GM21825 (cell line): ENCODE measurements around the gene ARFGAP2.

ENCODE experiments used
- ATAC-seq: cut with Tn5 transposase; IDR thresholded peaks from one replicate; pipeline ENCODE4 v1.9.1; 2021; ENCODE audit warnings: mild to moderate bottlenecking, moderate library complexity; ENCODE audit not compliant: unreplicated experiment

ARFGAP2 gene

GRCh38 chr11:47152126-47152952 is 24.3 kb downstream of the ARFGAP2 start:
- ATAC-seq, result no peak

DNA sequence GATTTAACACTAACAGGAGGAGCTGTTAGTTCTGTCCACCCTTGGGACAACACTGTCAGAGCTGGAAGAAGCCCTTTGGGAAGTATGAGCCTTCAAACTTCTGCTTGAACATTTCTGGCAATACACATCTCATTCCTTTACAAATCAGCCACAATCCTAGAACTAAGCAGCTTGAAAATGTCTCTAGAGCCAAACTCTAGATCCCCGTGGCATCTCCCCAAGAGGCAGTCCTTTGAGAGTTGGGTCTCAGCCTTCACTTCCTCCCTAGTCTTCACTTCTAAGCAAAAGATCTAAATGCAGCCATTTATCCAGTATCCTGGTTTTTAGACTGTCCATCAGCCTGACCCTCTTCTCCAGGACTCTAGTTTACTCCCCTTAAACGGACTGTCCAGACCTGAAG is 26.9 kb downstream of the ARFGAP2 start:
- no peak for ATAC-seq

DNA sequence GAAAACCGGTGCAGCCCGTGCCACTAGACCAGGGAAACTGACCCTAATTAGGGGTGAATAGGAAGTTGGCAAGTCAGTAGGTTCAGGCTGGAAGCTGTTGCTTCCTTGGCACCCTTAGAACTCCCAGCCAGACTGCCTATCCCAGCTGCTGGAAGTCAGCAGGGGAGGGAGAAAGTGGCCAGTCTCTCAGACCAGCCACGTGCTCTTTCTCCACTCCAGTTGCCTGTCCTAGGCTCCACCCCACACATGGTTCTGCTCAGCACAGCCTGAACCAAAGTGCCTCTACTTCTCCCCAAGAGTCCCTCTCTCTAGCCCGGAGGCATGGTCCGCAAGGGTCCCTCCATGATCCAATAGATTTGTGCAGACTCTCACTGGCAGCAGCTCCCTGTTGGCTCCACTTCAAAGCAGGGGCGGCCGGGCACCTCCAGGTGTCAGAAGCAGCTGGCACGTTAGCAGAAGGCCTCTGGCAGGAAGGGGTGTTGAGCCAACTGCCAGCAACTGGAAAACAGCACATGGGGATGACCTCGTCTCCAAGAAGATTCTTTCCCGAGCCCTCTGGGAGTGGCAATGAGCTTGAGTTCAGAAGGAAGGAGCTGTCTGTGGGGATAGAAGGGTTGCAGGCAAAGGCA is 27.7 kb downstream of the ARFGAP2 start:
- no peak for ATAC-seq

DNA sequence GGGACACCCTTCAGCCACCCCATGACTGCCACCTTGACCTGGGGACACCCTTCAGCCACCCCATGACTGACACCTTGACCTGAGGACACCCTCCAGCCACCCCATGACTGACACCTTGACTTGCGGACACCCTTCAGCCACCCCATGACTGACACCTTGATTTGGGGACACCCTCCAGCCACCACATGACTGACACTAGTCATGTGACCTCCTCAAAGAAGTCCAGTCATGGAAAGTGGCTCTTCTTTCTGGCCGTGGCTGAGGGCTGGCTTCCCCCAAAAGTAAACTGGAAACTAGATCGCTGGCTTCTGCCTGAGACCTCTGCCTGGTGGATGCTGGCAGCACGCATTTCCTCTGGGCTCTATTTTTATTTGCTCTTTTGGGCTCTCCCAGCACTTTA is 28.4 kb downstream of the ARFGAP2 start:
- ATAC-seq, result no peak

DNA sequence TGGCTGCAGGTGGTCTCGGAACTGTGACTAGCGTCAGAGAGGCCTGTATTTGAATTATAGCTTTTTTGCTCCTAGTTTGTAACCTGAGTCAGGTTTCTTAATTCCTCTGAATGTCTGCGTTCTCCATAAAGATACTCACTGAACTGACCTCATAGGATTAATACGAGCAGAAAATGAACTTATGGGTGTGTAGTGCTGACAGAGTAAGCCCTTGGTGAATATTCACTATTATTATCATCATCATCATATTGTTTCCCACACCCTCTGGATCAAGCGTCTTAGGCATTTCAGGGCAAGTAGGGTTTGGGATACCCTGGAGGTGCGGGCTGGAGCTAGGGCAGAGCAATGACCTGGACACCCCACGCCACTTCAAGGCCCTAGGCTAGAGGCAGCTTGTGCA is 29.0 kb downstream of the ARFGAP2 start:
- ATAC-seq, result no peak

- no peak for ATAC-seq
Measured at GRCh38 chr11:47147250-47147649, 29.4 kb downstream of the ARFGAP2 start.

DNA sequence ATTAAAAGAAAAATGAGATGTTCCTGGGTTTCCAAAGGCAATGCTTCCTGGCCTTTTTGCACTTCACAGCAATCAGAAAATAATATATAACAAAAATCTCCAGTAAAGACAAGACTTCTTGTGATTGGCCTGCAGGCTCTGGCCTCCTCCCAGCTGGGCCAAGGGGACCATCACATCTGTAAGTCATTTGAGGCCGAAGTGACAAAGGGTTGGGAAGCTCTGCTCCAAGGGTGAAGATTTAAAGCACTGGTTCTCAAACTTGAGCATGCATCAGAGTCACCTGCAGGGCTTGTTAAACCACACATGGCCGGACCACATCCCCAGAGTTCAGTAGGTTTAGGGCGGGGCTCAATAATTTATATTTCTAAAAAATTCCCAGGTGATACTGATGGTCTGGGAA is 32.1 kb downstream of the ARFGAP2 start:
- no peak for ATAC-seq

GRCh38 chr11:47143322-47143721 is 33.4 kb downstream of the ARFGAP2 start:
- no peak for ATAC-seq

DNA sequence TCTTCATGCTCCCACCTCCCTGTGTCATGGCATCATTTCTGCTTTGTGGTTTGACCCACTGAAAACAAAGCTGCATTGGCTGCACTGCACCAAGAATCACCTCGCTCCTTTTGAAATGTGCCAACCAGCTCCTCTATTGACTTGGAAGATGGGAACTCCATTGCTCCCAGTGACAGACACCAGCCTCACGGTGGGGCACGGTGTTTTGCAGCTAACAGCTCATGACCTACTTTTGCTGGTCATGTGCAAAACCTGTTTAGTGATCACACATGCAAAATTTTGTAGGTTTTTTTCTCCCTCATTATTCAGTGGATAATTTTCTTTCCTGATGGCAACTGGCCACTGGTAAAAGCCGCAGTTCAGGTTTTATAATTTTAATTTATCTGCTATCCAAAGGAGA is 36.8 kb downstream of the ARFGAP2 start:
- no peak for ATAC-seq

DNA sequence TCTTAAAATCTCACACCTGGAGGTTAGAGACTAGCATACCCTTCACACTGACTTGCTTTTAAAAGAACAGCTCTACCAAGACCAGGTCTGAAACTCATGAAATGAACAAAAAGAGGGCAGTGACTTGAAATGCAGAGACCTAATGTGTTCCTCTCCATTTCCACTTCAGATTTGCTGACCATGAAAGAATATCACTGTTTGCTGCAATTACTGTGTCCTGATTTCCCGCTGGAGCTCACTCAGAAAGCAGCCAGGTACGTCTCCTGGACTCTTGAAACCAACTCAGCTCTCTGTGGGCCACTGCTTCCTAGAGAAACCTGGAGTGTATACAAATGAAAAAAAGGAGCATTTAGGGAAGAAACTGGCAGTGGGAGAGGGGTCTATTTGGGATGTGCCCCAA is 39.2 kb downstream of the ARFGAP2 start:
- no peak for ATAC-seq

DNA sequence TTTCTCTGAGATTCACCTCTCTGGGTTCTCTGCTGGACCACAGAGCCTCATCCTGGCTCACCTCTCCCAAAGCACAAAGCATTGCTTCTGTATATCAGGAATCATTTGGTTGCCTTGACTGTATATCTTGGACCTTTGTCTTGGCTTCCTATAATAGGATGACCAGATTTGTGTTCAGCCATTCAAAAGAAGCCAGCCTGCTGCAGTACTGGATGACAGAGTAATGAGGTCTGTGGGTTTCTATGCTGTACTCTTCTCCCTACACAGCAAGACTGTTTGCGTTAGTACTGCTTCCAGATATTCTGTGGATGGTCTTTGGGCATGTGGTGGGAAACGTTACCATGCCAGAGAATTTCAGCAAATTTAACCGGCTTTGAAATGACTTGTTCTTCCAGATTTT is 39.8 kb downstream of the ARFGAP2 start:
- no peak for ATAC-seq

DNA sequence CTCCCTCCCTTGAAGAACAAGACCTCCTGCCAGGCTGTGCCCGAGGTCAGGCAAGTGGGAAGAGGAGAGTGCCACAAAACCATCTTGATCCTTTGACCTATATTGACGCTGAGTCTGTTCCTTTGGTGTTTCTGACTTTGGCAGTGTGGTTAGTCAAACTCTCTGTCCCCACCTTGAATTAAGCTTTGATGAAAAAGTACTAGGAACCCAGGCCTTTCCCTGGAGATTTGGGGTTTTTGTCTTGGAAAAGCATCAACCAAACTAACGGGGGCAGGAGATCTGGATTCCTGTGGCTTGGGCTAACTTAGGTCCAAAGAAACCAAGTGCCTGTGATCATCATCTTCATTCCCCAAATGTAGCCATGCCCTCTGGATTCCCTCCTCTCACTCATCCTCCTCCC is 40.4 kb downstream of the ARFGAP2 start:
- no peak for ATAC-seq

GRCh38 chr11:47132981-47133380 is 43.7 kb downstream of the ARFGAP2 start:
- no peak for ATAC-seq

- no peak for ATAC-seq
Measured at GRCh38 chr11:47132490-47132889, 44.2 kb downstream of the ARFGAP2 start.

DNA sequence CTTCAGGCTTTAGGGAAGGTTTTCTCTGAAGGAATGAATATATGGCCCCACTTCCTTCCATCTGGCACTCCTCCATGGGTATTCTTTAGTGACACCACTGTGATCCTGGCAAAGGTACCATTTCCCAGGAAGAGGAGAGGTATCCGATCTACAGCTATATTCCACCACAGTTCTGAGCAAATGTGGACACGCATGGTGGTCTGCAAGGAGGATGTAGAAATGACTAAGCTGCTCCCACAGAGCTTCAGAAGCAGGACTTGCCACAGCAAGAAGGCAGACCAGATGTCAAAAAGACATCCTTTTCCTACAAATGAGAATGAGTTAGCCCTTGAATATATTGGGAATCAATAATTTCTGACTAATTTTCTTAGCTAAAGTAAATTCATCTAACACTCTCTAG is 45.5 kb downstream of the ARFGAP2 start:
- ATAC-seq, result no peak

- ATAC-seq, result no peak
Measured at GRCh38 chr11:47130543-47130942, 46.1 kb downstream of the ARFGAP2 start.

GRCh38 chr11:47127213-47127612 is 49.5 kb downstream of the ARFGAP2 start:
- no peak for ATAC-seq

GRCh38 chr11:47125083-47125482 is 51.6 kb downstream of the ARFGAP2 start:
- no peak for ATAC-seq

DNA sequence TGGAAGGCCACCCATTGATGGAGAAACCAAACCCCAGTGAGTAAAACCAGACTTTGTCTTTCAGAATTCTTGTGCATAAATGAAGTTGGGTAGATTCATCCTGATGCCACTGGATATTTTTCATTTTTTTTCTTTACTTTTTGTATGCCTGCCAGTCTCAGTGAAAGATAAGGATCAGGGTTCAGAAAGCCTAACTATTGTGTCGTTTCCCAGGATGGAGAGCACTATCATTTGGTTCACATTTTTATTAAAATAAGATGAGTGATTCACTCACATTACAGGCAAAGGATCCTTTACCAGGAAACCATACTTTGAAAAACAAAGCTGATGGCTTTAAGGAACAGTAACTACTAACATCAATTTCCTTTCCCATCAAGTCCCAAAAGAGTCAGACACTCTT is 52.0 kb downstream of the ARFGAP2 start:
- ATAC-seq, result no peak

DNA sequence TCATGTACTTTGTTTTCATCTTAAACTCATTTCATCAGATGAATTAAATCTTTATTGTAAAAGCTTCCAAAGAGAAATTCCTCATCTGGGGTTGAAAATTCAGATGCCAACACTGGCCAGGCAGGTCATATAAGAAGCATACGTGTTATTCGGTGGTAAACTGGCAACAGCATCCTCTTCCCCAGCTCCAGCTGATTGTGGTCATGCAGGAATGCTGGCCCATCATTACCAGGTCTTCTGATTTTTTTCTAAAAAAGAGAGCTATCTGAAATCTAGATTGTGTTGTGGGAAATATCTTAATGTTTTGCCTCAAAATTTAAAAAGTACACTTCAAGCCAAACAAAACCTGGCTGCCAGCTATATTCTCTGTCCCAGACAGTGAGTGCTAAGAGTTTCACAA is 53.6 kb downstream of the ARFGAP2 start:
- no peak for ATAC-seq

- ATAC-seq, result no peak
Measured at GRCh38 chr11:47121731-47122130, 54.9 kb downstream of the ARFGAP2 start.

- ATAC-seq, result no peak
Measured at GRCh38 chr11:47121056-47121455, 55.6 kb downstream of the ARFGAP2 start.
